ENCODE measurements around the gene EEF2K. TPM values are rescaled to one million over a fixed set of nuclear protein-coding genes. Genes with fewer than 3 reads are reported as not detected.
A peak's percentile ranks its signal among the peaks of the same experiment; 100 is the strongest.

The EEF2K gene
- total RNA-seq, 2 donors from 2014 or later = 23.6 to 25.1 TPM

DNA sequence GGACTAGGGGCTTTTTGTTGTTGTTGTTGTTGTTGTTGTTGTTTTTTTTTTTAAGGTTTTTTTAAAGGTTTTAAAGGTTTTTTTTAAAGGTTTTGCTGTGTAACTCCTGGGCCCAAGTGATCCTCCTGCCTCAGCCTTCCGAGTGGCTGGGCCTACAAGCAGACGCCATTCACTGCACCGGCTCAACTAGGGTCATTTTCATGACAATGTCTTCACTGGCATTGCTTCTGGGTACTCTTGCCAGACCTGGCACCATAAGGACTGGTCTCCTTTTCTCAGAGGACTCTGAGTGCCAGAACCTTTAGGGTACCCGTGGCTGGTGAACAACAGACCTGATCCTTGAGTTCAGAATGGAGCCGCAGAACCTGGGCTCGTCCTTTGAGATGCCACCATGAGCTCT, 111.5 kb downstream of the EEF2K start:
- H3K9me3 ChIP-seq = no peaks in the 10 kb centered on the region
- peaks cover 7% of the 10 kb centered on the region for H3K4me1 ChIP-seq
- TF ChIP-seq CTCF (IDR thresholded peaks at IDR 0.05) (no peak), POLR2A (IDR thresholded peaks at IDR 0.05) (no peak)
- no peaks in the 10 kb centered on the region for H3K27me3 ChIP-seq
- ATAC-seq (no peak), DNase-seq (no peak)
- no peak overlapping the region for H3K4me3 ChIP-seq
- intact Hi-C loops (cut with DNase I) = no loop called here
- H3K36me3 ChIP-seq (replicated peaks in 1 of 2; ENCODE audit: insufficient read depth in 1 of 2, low read depth in 2 of 2) = peaks cover 5 to 40% of the 10 kb centered on the region in 2 donors
- H3K27ac ChIP-seq = no peak overlapping the region
- WGBS, 2 donors = 82 to 94% methylated on average over 4 to 6 of the region's 6 CpGs

GRCh38 chr16:22318690-22319358, 112.7 kb downstream of the EEF2K start:
- Histone ChIP-seq H3K4me1 (peaks cover 7% of the 10 kb centered on the region), H3K4me3 (no peak overlapping the region), H3K27me3 (no peaks in the 10 kb centered on the region), H3K36me3 (replicated peaks in 1 of 2; ENCODE audit: insufficient read depth in 1 of 2, low read depth in 2 of 2) (peaks cover 5 to 37% of the 10 kb centered on the region in 2 donors), H3K9me3 (no peaks in the 10 kb centered on the region), H3K27ac (no peak overlapping the region)
- TF ChIP-seq CTCF (IDR thresholded peaks at IDR 0.05) (peak; percentile 33 to 58 (median 48)), POLR2A (IDR thresholded peaks at IDR 0.05) (no peak)
- intact Hi-C loops (cut with DNase I) = no loop called here
- DNase-seq = peak in 1 of 4 donors; percentile 40
- ATAC-seq = no peak
- WGBS, 2 donors = 68 to 70% methylated on average over 17 to 18 of the region's 18 CpGs

- intact Hi-C loops (cut with DNase I) = no loop called here
- WGBS, 2 donors = 72 to 79% methylated on average over 13 of the region's 13 CpGs
- TF ChIP-seq CTCF (IDR thresholded peaks at IDR 0.05) (no peak), POLR2A (IDR thresholded peaks at IDR 0.05) (no peak)
- Histone ChIP-seq H3K4me1 (peaks cover 7% of the 10 kb centered on the region), H3K27ac (no peak overlapping the region), H3K36me3 (replicated peaks in 1 of 2; ENCODE audit: insufficient read depth in 1 of 2, low read depth in 2 of 2) (peaks cover 5 to 40% of the 10 kb centered on the region in 2 donors), H3K9me3 (no peaks in the 10 kb centered on the region), H3K27me3 (no peaks in the 10 kb centered on the region), H3K4me3 (no peak overlapping the region)
- DNase-seq (peak in 1 of 4 donors; percentile 4), ATAC-seq (no peak)
Observed at GRCh38 chr16:22320572-22321339, 114.7 kb downstream of the EEF2K start.

DNA sequence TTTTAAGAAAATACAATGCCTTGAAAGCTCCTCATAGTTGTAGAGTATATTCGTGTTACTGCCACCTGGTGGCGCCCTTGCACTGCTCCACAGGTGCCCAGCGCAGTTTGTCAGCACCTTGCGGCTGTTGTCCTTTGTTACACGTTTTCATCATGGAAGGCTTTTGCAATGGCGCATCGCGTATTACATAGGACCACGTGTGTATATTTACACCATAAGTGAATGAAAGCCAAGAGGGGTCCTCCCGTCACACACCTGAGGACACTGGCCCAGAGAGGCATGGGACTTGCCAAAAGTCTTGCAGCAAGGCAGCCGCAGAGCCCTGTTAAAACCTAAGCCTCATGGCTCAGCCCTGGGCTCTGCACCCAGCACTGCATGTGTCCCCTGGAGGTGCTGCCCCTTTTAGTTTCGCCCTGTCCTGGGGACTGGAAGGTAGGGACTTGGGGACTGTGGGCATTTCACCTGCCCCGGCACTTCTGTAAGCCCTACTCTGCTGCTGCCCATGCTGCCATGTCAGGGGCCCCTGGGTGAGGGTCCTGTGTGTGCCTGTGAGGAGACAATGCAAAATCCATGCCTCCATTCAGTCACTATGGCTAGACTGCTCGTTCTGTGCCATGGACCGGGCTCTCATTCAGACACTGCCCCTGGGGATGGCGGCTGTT, 115.4 kb downstream of the EEF2K start:
- intact Hi-C loops (cut with DNase I) = no loop called here
- H3K27ac ChIP-seq = no peak overlapping the region
- H3K36me3 ChIP-seq (replicated peaks in 1 of 2; ENCODE audit: insufficient read depth in 1 of 2, low read depth in 2 of 2) = peaks cover 5 to 39% of the 10 kb centered on the region in 2 donors
- 39 to 40% methylated on average over 12 to 13 of the region's 16 CpGs for WGBS, 2 donors
- peak; percentile 78 to 92 (median 88) for TF ChIP-seq CTCF (IDR thresholded peaks at IDR 0.05)
- no peak for TF ChIP-seq POLR2A (IDR thresholded peaks at IDR 0.05)
- no peak overlapping the region for H3K4me3 ChIP-seq
- peak; percentile 65 for ATAC-seq
- H3K9me3 ChIP-seq = no peaks in the 10 kb centered on the region
- H3K27me3 ChIP-seq = no peaks in the 10 kb centered on the region
- peaks cover 7% of the 10 kb centered on the region for H3K4me1 ChIP-seq
- DNase-seq = peak; percentile 71 to 81 (median 80)

Measured in body of pancreas (tissue), 4 donors.